ENCODE data around the gene SNCA.

- TF ChIP-seq, protein P1, sequence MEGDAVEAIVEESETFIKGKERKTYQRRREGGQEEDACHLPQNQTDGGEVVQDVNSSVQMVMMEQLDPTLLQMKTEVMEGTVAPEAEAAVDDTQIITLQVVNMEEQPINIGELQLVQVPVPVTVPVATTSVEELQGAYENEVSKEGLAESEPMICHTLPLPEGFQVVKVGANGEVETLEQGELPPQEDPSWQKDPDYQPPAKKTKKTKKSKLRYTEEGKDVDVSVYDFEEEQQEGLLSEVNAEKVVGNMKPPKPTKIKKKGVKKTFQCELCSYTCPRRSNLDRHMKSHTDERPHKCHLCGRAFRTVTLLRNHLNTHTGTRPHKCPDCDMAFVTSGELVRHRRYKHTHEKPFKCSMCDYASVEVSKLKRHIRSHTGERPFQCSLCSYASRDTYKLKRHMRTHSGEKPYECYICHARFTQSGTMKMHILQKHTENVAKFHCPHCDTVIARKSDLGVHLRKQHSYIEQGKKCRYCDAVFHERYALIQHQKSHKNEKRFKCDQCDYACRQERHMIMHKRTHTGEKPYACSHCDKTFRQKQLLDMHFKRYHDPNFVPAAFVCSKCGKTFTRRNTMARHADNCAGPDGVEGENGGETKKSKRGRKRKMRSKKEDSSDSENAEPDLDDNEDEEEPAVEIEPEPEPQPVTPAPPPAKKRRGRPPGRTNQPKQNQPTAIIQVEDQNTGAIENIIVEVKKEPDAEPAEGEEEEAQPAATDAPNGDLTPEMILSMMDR (conservative IDR thresholded peaks at IDR 0.05 in 1 of 2, IDR thresholded peaks at IDR 0.05 in 1 of 2; ENCODE audit: low read depth in 1 of 2, low read length in 2 of 2) = no peak
- no peak for TF ChIP-seq EZH2 (IDR thresholded peaks at IDR 0.05; ENCODE audit: low read length, missing control alignments)
Measured at GRCh38 chr4:89769856-89770255, 67.1 kb downstream of the SNCA start.

All from fibroblast of lung (primary cell).